T-helper 17 cell (primary cell): ENCODE results near the gene KIF26B. TPM values are rescaled to one million over a fixed set of nuclear protein-coding genes. Genes with fewer than 3 reads are reported as not detected.

Experiments used
- ATAC-seq: fragments of 150-1000 bp; cut with Tn5 transposase; 2 replicates; pipeline ENCODE4 v1.10.0; 2021; ENCODE audit warnings: mild to moderate bottlenecking, moderate library complexity
- DNase-seq, 3 donors: peaks; one replicate each; pipeline versions ENCODE4 v3.0.0 to v3.0.0-alpha.2; 2020 to 2021
- H3K9me3 ChIP-seq: one replicate; pipeline ENCODE4 v1.7.0; 2013; ENCODE audit warnings: low read length, mild to moderate bottlenecking; ENCODE audit not compliant: control insufficient read depth, poor library complexity, severe bottlenecking
- H3K27ac Mint-ChIP-seq: one replicate; pipeline ENCODE4 v1.8.0; 2022; ENCODE audit warnings: mild to moderate bottlenecking, moderate library complexity, mixed read lengths
- H3K27me3 Mint-ChIP-seq: one replicate; pipeline ENCODE4 v1.8.0; 2022; ENCODE audit warnings: mixed read lengths
- H3K36me3 Mint-ChIP-seq: one replicate; pipeline ENCODE4 v1.8.0; 2022; ENCODE audit warnings: low read depth, mixed read lengths
- H3K4me1 Mint-ChIP-seq: one replicate; pipeline ENCODE4 v1.8.0; 2022; ENCODE audit warnings: mild to moderate bottlenecking, mixed read lengths
- H3K4me3 Mint-ChIP-seq: one replicate; pipeline ENCODE4 v1.8.0; 2022; ENCODE audit warnings: mild to moderate bottlenecking, moderate library complexity, mixed read lengths
- total RNA-seq, 4 donors: library from RNA in 2 of 4; stranded (reverse) in 2 of 4; gene quantifications; one replicate each; pipeline ENCODE4 v1.2.3 and lab custom pipeline; 2022 to 2026

The KIF26B gene
- total RNA-seq, 2 donors from 2014 or later = not detected

DNA sequence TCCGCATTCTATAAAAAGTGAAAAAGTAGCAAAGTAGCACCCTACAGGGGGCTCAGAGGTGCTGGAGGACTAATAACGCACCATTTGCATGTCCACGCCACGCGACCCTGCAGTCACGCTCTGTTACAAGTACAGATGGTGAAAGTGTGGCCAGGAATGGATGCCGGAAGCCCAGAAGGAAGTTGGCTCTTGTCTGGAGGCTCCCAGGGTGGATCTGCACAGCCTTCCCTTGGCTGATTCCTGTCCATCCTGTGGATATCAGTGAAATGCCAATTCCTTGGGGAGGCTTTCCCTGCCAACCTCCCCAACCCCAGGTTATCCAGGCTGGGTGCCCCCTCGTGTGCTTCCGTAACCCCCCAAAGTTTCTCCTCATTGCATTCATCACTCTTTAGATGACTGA, 396.8 kb downstream of the KIF26B start:
- peaks cover 10% of the 10 kb centered on the region for H3K27me3 Mint-ChIP-seq
- no peak overlapping the region for H3K4me3 Mint-ChIP-seq
- ATAC-seq = no peak
- no peaks in the 10 kb centered on the region for H3K4me1 Mint-ChIP-seq
- DNase-seq = no peak
- H3K27ac Mint-ChIP-seq = no peak overlapping the region
- no peaks in the 10 kb centered on the region for H3K9me3 ChIP-seq
- H3K36me3 Mint-ChIP-seq = no peaks in the 10 kb centered on the region

DNA sequence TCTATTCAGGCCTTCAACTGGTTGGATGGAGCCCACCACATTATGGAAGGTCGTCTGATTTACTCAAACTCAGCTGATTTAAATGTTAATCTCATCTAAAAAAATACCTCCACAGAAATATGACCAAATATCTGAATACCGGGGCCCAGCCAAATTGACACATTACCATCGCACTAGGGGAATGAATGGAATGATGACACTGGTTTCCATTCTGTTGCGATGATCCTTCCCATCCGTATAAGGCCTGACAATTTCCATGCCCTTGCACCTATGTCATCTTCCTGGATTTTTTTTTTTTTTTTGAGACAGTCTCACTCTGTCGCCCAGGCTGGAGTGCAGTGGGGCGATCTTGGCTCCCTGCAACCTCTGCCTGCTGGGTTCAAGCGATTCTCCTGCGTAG, 397.5 kb downstream of the KIF26B start:
- no peak overlapping the region for H3K27ac Mint-ChIP-seq
- no peaks in the 10 kb centered on the region for H3K4me1 Mint-ChIP-seq
- peaks cover 10% of the 10 kb centered on the region for H3K27me3 Mint-ChIP-seq
- DNase-seq (no peak), ATAC-seq (no peak)
- H3K9me3 ChIP-seq = no peaks in the 10 kb centered on the region
- no peaks in the 10 kb centered on the region for H3K36me3 Mint-ChIP-seq
- no peak overlapping the region for H3K4me3 Mint-ChIP-seq

DNA sequence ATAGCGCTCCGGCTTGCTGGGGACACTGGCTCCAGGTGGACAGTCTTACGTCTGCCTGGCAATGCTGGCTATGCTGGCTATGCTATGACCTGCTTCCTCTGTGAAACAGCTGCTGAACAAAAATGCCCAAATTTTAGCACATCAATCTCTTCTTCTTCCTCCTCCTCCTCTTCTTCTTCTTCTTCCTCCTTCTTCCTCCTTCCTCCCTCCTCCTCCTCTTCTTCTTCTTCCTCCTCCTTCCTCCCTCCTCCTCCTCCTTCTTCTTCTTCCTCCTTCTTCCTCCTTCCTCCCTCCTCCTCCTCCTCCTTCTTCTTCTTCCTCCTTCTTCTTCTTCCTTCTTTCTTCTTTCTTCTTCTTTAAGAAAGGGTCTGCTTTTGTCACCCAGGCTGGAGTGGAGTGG, 401.3 kb downstream of the KIF26B start:
- H3K4me1 Mint-ChIP-seq = no peaks in the 10 kb centered on the region
- H3K36me3 Mint-ChIP-seq = no peaks in the 10 kb centered on the region
- no peak overlapping the region for H3K4me3 Mint-ChIP-seq
- H3K9me3 ChIP-seq = no peaks in the 10 kb centered on the region
- H3K27ac Mint-ChIP-seq = no peak overlapping the region
- DNase-seq = no peak
- ATAC-seq = no peak
- H3K27me3 Mint-ChIP-seq = peaks cover 9% of the 10 kb centered on the region

DNA sequence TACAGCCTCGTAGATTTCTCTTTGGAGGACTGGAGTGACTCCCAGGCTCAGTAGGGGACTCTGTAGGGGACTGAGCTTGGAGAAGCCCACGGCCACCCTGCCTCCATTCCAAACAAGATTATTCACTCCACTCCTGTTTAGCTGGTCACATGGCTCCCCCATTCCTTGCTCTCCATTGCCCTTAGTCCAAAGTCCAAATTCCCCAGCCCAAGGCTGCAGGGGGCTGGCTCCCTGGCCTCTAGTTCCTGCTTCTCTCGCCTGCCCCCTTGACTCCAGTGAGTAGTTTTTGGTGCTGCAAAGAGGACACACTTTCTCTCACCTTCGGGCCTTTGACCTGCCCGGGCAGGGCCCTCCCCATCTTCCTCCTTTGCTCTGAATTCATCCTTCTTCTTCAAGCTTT, 403.3 kb downstream of the KIF26B start:
- H3K27me3 Mint-ChIP-seq = peaks cover 13% of the 10 kb centered on the region
- H3K4me3 Mint-ChIP-seq = no peak overlapping the region
- no peak overlapping the region for H3K27ac Mint-ChIP-seq
- ATAC-seq = no peak
- no peaks in the 10 kb centered on the region for H3K4me1 Mint-ChIP-seq
- DNase-seq = no peak
- H3K9me3 ChIP-seq = no peaks in the 10 kb centered on the region
- H3K36me3 Mint-ChIP-seq = no peaks in the 10 kb centered on the region

DNA sequence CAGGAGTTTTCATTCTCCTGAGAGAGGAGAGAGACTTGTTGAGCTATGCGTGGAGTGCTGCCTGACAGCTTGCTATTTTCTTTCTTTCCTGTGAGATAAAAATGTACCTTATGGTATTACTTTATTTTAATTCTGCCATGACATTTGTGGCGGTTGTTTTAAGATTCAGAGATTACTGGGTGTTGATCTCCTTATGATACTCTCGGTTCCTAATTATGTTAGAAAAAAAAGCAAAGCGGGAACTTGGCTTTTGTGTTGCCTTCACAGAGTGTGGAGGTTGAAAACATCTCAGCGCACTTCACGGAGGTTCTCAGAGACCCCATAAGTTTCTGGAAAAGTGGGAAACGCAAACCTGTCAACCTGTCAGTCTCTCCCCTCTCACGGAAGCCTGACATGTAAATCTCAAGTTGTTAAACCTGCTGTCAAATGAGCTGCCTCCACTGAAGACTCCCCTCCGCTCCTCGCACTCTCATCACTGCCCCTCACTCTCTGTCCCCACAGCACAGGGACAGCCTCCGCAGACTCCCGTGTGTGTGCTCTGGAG, 405.6 kb downstream of the KIF26B start:
- Mint-ChIP-seq H3K4me3 (no peak overlapping the region), H3K4me1 (no peaks in the 10 kb centered on the region), H3K36me3 (no peaks in the 10 kb centered on the region), H3K27me3 (peaks cover 19% of the 10 kb centered on the region), H3K27ac (no peak overlapping the region)
- DNase-seq (no peak), ATAC-seq (no peak)
- no peaks in the 10 kb centered on the region for H3K9me3 ChIP-seq

DNA sequence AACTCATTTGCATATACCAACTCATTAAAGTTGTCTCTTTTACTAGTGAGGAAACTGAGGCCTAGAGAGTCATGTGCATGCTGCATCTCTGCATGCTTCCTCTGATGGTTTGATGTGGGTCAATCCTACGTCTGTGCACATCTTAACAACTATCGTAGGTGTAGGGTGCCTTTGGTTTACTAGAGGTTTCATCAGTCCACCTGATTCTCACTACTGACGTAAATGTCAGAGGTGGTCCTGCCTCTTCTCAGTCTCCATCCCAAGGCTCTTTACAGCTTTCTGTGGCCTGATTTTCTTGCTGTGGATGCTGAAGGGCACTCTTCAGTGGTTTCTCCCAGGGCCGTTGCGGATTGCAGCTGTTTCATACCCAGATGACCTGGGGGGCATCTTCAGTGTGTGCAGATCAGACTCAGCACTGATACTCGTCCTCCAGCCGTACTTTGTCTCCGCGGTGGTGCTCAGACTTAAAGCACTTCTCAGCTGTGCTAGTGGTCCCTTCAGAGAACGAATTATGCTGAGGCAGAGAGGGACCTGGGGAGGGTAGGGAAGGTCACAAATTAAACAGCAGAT, 407.0 kb downstream of the KIF26B start:
- peaks cover 17% of the 10 kb centered on the region for H3K27me3 Mint-ChIP-seq
- H3K4me1 Mint-ChIP-seq = no peaks in the 10 kb centered on the region
- no peak overlapping the region for H3K4me3 Mint-ChIP-seq
- no peaks in the 10 kb centered on the region for H3K9me3 ChIP-seq
- DNase-seq (no peak), ATAC-seq (no peak)
- H3K36me3 Mint-ChIP-seq = no peaks in the 10 kb centered on the region
- H3K27ac Mint-ChIP-seq = no peak overlapping the region

DNA sequence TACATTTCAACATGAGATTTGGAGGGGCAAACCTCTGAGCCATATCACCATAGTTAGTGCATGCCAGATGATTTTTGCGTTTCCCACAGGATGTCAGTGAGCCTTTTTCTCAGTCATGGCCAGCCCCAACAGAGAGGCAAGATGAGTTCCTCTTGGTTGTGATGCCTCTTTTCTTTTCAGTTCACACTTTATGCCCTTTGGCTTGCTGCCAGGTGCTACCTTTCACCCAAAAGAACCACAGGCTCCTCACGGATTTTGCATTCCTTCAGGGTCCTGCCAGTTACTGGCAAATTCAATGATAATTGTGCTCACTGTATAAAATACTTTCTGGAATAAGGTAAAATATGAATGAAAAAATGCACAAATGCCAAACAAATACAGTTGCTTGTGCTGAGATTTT, 411.3 kb downstream of the KIF26B start:
- ATAC-seq (no peak), DNase-seq (no peak)
- Mint-ChIP-seq H3K36me3 (no peaks in the 10 kb centered on the region), H3K27ac (no peak overlapping the region), H3K4me1 (no peaks in the 10 kb centered on the region), H3K4me3 (no peak overlapping the region), H3K27me3 (peaks cover 12% of the 10 kb centered on the region)
- H3K9me3 ChIP-seq = no peaks in the 10 kb centered on the region

DNA sequence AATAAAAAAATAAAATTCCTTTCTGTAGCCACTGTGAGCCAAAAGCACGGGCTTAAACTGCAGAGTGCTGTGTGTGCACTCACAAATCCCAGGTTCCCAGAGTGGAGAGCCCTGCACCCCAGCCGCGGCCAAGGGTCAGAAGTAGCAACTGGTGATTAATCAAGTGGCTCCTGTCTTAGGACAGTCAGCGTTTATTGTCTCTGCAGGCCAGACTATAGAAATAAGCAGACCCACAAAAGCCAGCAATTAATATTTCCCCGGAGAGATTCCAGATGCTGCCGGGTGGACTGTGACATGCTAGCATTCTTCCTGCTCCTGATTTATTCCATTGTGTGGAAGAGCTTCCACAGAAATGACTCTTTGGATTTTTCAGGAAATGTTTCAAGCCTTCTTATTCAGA, 412.2 kb downstream of the KIF26B start:
- Mint-ChIP-seq H3K36me3 (no peaks in the 10 kb centered on the region), H3K4me1 (no peaks in the 10 kb centered on the region), H3K4me3 (no peak overlapping the region), H3K27me3 (peaks cover 9% of the 10 kb centered on the region), H3K27ac (no peak overlapping the region)
- DNase-seq = no peak
- no peak for ATAC-seq
- H3K9me3 ChIP-seq = no peaks in the 10 kb centered on the region

DNA sequence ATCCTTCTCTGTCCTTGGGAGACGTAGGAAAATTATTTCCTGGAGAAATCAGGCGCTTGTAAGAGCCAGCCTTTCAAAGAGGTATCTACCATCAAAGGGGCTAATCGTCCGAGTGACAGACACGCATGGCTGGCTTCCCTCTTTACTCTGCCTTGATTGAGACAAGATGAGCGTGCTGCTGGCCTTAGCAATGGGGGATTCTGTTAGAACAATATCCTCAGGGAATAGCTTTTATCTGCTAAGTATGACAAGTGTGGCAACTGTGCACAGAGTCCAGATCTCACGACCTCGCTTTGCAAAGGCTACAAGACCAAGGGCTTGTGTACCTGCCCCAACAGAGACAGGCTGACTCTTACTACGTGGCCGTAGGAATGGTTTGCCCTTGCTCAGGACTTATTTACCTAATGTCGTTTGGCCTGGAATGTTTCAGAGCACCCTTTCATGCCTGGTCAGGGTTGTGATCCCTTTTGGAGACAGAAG, 417.1 kb downstream of the KIF26B start:
- no peak for ATAC-seq
- peaks cover 12% of the 10 kb centered on the region for H3K27me3 Mint-ChIP-seq
- H3K9me3 ChIP-seq = no peaks in the 10 kb centered on the region
- H3K4me3 Mint-ChIP-seq = no peak overlapping the region
- H3K36me3 Mint-ChIP-seq = no peaks in the 10 kb centered on the region
- H3K27ac Mint-ChIP-seq = no peak overlapping the region
- DNase-seq = no peak
- no peaks in the 10 kb centered on the region for H3K4me1 Mint-ChIP-seq

DNA sequence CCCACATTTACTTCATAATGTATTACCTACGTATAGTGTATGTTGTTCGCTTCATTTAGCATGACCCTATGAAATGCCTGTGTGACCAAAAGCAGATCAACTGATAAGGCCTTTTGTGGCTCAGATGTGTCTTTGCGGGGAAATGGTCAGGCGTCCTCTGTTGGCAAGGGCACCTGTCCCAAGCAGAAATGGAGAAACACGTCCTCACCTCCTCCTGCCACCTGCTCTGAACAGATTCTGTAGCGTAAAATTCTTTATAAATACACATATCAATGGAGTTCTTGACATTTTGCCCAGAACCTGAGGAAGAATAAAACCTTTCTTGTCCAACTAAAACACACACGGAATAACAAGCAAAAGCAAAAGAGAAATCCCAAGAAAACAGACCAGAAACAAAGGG, 417.9 kb downstream of the KIF26B start:
- Mint-ChIP-seq H3K36me3 (no peaks in the 10 kb centered on the region), H3K4me1 (no peaks in the 10 kb centered on the region), H3K4me3 (no peak overlapping the region), H3K27ac (no peak overlapping the region), H3K27me3 (peaks cover 20% of the 10 kb centered on the region)
- H3K9me3 ChIP-seq = no peaks in the 10 kb centered on the region
- ATAC-seq = no peak
- no peak for DNase-seq

DNA sequence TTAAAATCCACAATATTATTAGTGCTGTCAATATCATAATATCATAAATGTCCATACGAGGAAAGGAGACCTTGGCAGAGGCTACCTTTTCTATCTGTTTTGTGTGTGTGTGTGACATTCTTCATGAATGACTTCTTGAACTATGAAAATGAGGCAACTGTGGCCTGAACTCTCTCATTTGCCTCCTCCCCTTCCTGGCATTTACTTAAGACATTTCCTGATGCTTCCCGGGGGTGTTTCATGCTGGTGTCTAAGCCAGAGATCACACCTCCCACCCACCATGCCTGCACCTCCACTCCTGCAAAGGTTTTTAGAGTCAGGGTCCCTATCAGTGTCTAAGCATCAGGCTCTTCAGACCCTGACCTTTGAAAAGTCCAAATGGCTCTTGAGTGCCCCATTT, 420.9 kb downstream of the KIF26B start:
- ATAC-seq (no peak), DNase-seq (no peak)
- no peaks in the 10 kb centered on the region for H3K9me3 ChIP-seq
- Mint-ChIP-seq H3K27me3 (peaks cover 34% of the 10 kb centered on the region), H3K36me3 (no peaks in the 10 kb centered on the region), H3K27ac (no peak overlapping the region), H3K4me1 (no peaks in the 10 kb centered on the region), H3K4me3 (no peak overlapping the region)

DNA sequence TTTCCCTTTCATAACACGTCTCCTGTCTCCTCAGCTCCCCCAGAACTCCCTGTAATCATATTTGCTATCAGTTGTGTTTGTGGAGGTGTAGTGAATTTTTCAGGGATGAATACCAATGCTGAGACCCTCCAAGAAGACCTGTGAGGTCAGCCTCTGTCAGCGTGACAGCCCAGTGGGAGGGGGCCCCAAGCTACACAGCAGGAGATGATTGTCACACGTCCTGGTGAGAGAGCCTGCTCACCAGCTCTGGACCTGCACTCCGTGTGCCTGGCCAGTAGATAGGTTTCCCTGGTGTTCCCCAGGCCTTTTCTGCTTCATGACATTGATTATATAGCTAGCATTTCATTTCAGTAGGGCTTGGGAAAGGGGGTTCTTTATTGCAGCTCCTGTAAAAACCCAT, 421.5 kb downstream of the KIF26B start:
- Mint-ChIP-seq H3K27me3 (peaks cover 37% of the 10 kb centered on the region), H3K4me3 (no peak overlapping the region), H3K4me1 (no peaks in the 10 kb centered on the region), H3K27ac (peak overlapping the region; percentile 32), H3K36me3 (no peaks in the 10 kb centered on the region)
- no peaks in the 10 kb centered on the region for H3K9me3 ChIP-seq
- no peak for ATAC-seq
- no peak for DNase-seq

DNA sequence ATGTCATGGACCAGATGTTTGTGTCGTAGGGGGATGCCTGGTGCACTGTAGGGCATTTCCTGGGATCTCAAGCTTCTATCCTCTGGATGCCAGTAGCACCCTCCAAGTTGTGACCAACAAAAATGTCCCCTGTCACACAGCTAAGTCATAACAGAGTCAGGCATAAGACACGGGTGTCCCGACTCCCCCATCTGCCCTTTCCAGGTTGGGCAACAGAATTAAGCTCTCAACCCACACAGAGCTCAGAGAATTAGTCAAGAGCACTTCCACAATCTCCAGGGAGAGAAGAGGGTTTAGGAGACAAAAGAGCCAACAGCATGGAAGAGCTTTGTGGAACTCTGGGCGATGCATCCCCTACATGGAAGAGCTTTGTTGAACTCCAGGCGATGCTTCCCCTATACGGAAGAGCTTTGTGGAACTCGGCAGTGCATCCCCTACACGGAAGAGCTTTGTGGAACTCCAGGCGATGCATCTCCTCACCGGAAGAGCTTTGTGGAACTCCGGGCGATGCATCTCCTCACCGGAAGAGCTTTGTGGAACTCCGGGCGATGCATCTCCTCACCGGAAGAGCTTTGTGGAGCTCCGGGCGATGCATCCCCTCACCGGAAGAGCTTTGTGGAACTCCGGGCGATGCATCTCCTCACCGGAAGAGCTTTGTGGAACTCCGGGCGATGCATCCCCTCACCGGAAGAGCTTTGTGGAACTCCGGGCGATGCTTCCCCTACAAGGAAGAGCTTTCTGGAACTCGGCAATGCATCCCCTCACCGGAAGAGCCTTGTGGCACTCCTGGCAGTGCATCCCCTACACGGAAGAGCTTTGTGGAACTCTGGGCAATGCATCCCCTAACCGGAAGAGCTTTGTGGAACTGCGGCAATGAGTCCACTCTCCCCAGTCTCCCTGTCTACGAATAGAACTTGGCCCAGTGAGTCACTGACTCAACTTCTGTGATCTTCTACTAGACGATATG, 422.7 kb downstream of the KIF26B start:
- Mint-ChIP-seq H3K4me3 (no peak overlapping the region), H3K27ac (peak overlapping the region; percentile 32), H3K27me3 (peaks cover 37% of the 10 kb centered on the region), H3K4me1 (no peaks in the 10 kb centered on the region), H3K36me3 (no peaks in the 10 kb centered on the region)
- H3K9me3 ChIP-seq = no peaks in the 10 kb centered on the region
- DNase-seq (no peak), ATAC-seq (no peak)
